ENCODE measurements around the gene MTHFD1. TPM values are rescaled to one million over a fixed set of nuclear protein-coding genes. Genes with fewer than 3 reads are reported as not detected.

MTHFD1 gene
- total and polyA plus RNA-seq, 12 donors = 34.5 to 85.2 (median 66.0) TPM

- H3K27ac ChIP-seq = peak within 1 kb of the TSS; percentile 97 to 100 (median 99)
- H3K4me3 ChIP-seq = peak within 1 kb of the TSS; percentile 66 to 97 (median 79)
- DNase-seq (peak; percentile 83 to 91), ATAC-seq (peak; percentile 78 to 93 (median 84))
- no peaks in the 10 kb centered on the region for H3K9me3 ChIP-seq
- TF ChIP-seq CTCF (IDR thresholded peaks at IDR 0.05) = no peak
- intact Hi-C loops (cut with DNase I) = loop anchor here in 1 of 10 donors (10.0 kb wide), 1 partner anchor 159 kb away; no protein-coding TSS in a partner anchor
- H3K27me3 ChIP-seq = no peaks in the 10 kb centered on the region
- no peaks in the 10 kb centered on the region for H3K36me3 ChIP-seq
- H3K4me1 ChIP-seq = peaks cover 10 to 74% (median 65%) of the 10 kb centered on the region in 9 donors
- WGBS, 2 donors = 0% methylated on average over 85 to 87 of the region's 87 CpGs
Measured at GRCh38 chr14:64503434-64504309, 115.5 kb downstream of the MTHFD1 start, which contains the start of gene ZBTB25. Gene ZBTB25, minus strand, starts transcription at chr14:64503838. Its CDS starts 13,305 bp downstream, at chr14:64490533.

GRCh38 chr14:64504310-64504896, 116.2 kb downstream of the MTHFD1 start, which contains the start of gene ZBTB1:
Gene ZBTB1, plus strand, starts transcription at chr14:64504770. Its CDS starts 16,735 bp downstream, at chr14:64521505.
- H3K27me3 ChIP-seq = no peaks in the 10 kb centered on the region
- intact Hi-C loops (cut with DNase I) = loop anchor here in 1 of 10 donors (10.0 kb wide), 1 partner anchor 160 kb away; no protein-coding TSS in a partner anchor
- peaks cover 10 to 75% (median 70%) of the 10 kb centered on the region in 9 donors for H3K4me1 ChIP-seq
- no peaks in the 10 kb centered on the region for H3K36me3 ChIP-seq
- H3K4me3 ChIP-seq = peak within 1 kb of the TSS; percentile 66 to 97 (median 79)
- H3K9me3 ChIP-seq = no peaks in the 10 kb centered on the region
- no peak for TF ChIP-seq CTCF (IDR thresholded peaks at IDR 0.05)
- DNase-seq = peak; percentile 81 to 88
- H3K27ac ChIP-seq = peak within 1 kb of the TSS; percentile 97 to 100 (median 99)
- WGBS, 2 donors = 0% methylated on average over 53 to 63 of the region's 63 CpGs
- ATAC-seq = peak; percentile 54 to 78 (median 64)

GRCh38 chr14:64504897-64505794, 117.0 kb downstream of the MTHFD1 start:
- intact Hi-C loops (cut with DNase I) = loop anchor here in 1 of 10 donors (10.0 kb wide), 1 partner anchor 160 kb away; no protein-coding TSS in a partner anchor
- peak overlapping the region; percentile 97 to 100 (median 99) for H3K27ac ChIP-seq
- no peaks in the 10 kb centered on the region for H3K36me3 ChIP-seq
- peaks cover 10 to 72% (median 69%) of the 10 kb centered on the region in 9 donors for H3K4me1 ChIP-seq
- peak overlapping the region; percentile 66 to 97 (median 79) for H3K4me3 ChIP-seq
- ATAC-seq (peak; percentile 45 to 76 (median 68)), DNase-seq (peak; percentile 89 to 93)
- 0 to 1% methylated on average over 65 to 68 of the region's 68 CpGs for WGBS, 2 donors
- no peak for TF ChIP-seq CTCF (IDR thresholded peaks at IDR 0.05)
- no peaks in the 10 kb centered on the region for H3K27me3 ChIP-seq
- no peaks in the 10 kb centered on the region for H3K9me3 ChIP-seq
